Ishikawa (cell line): Measurements from ENCODE around the gene RAB3IL1.

Experiments
- CEBPB ChIP-seq: IDR thresholded peaks from 2 replicates; pipeline ENCODE4 v1.6.1; 2012
- FOXM1 ChIP-seq: IDR thresholded peaks from 2 replicates; pipeline ENCODE4 v1.6.1; 2012; ENCODE audit warnings: low read depth, borderline replicate concordance
- TAF1 ChIP-seq: IDR thresholded peaks from 2 replicates; pipeline ENCODE4 v1.6.1; 2012; ENCODE audit warnings: low read depth, mild to moderate bottlenecking
- YY1 ChIP-seq: IDR thresholded peaks from 2 replicates; pipeline ENCODE4 v1.6.1; 2012; ENCODE audit warnings: low read depth

- TF ChIP-seq FOXM1 (no peak), TAF1 (no peak), YY1 (no peak), CEBPB (no peak)
Measured at GRCh38 chr11:61879152-61879551, 38.2 kb downstream of the RAB3IL1 start.
